COR-L47 (cell line): ENCODE results near the gene LNPEP.

Experiments used
- DNase-seq: peaks from one replicate; lab custom pipeline; 2025; lab: John Stamatoyannopoulos, UW

LNPEP gene

GRCh38 chr5:96935559-96936430, at the start of gene LNPEP:
Gene LNPEP, plus strand, starts transcription at chr5:96936080. Its CDS starts 76 bp downstream, at chr5:96936156.
- DNase-seq: peak; percentile 98

GRCh38 chr5:96893342-96893741, 42.5 kb upstream of the LNPEP start:
- no peak for DNase-seq

GRCh38 chr5:96896276-96896675, 39.6 kb upstream of the LNPEP start:
- no peak for DNase-seq

DNA sequence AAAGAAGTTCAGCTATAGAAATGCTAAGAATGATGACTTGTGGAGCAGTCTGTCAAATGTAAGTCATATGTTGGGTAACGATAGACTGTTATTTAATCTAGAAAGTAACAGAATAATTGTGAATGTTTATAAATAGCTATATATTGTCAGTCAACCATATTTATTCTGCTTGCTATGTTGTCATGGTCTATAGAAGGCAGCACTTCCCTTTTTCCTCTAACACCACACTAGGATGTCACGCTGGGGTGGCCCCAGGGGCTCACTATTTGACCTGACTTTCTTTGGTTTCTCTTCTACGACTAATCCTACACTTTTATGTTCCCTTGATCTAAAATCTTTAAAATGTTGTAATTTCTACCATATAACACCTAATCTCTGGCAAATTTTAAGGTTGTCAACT, 39.1 kb upstream of the LNPEP start:
- DNase-seq: no peak

DNA sequence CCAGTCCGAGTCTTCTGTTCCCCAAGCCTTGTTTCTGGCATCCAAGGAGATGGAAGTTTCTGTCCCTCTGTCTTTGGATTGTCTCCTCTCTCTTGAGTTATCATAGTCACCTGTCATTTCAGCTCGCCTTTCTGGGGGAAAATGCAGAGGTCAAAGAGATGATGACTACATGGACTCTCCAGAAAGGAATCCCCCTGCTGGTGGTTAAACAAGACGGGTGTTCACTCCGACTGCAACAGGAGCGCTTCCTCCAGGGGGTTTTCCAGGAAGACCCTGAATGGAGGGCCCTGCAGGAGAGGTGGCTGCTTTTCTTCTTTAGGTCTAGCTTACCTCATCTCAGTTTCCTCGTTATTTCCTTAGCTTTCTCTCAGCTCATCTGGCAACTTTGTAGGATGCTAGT, 34.5 kb upstream of the LNPEP start:
- DNase-seq: no peak

- DNase-seq: no peak
Observed at GRCh38 chr5:96901841-96902240, 34.0 kb upstream of the LNPEP start.

DNA sequence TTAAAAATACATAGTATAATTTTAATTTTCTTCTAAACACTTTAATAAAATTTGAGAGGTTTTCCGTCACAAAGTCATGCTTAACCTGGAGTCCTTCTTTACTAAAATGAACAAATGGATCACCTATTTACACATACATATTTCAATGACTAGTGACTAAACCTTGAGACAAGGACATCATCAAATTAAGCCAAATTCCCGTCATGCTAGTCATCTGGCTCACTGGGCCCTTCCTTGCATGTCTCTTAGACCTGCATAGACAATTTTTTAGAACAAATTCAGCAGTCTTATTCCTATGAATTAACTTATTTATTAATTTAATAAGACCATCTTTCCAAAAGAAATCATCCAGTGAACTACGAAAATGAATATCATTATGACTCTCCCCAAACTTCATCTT, 33.0 kb upstream of the LNPEP start:
- no peak for DNase-seq

DNA sequence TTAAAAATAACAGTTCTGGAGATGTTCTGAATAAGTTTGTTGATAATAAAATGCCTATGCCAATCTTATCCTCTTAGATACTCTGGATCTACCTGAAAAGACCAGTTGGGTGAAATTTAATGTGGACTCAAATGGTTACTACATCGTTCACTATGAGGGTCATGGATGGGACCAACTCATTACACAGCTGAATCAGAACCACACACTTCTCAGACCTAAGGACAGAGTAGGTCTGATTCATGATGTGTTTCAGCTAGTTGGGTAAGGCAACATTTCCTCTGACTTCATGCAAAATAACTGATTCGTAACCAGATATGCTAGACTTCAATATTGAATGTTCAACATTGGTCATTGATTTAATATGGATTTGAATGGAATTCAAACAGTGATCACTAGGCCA, 32.6 kb upstream of the LNPEP start:
- DNase-seq: no peak

GRCh38 chr5:96904054-96904931, 31.6 kb upstream of the LNPEP start:
- no peak for DNase-seq

GRCh38 chr5:96905864-96906263, 30.0 kb upstream of the LNPEP start:
- DNase-seq: no peak

DNA sequence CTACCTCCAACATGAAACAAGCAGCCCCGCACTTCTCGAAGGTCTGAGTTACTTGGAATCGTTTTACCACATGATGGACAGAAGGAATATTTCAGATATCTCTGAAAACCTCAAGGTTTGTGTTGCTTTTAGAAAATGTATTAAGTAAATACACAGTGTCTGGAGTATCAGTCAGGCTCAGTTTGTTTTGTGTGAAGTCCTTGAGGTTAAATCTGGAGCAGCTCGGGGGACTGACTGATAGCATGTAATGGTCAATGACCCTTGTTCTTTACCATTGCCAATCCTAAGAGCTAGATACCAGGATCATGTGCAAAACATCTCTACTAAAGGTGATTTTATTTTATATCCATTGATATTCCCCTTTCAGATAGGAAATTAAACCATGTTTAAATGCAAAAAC, 26.9 kb upstream of the LNPEP start:
- no peak for DNase-seq

DNA sequence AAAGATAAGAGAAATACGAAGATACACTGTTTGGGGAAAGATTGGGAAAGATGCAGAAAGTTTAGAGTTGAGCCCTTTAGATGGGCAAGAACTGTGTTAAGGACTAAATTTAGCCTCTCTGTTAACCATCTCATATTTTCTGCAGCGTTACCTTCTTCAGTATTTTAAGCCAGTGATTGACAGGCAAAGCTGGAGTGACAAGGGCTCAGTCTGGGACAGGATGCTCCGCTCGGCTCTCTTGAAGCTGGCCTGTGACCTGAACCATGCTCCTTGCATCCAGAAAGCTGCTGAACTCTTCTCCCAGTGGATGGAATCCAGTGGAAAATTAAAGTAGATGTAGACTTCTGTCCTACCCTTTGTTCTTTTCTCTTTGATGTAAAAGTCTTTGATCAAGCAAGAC, 26.4 kb upstream of the LNPEP start:
- DNase-seq: no peak

GRCh38 chr5:96911139-96911538, 24.7 kb upstream of the LNPEP start:
- DNase-seq: no peak

DNA sequence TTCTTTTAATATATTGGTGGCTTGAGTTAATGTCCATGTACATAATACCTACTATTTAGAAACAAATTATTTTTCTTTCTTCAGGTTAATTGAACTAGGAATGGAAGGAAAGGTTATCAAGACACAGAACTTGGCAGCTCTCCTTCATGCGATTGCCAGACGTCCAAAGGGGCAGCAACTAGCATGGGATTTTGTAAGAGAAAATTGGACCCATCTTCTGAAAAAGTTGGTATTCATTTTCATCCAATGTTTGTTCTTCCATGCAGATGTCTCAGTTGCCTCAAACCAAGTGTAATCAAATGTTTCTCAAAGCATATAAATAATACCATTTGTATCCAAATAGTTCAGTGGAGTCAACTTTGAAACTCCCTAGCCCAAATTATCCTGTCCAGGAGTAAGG, 22.6 kb upstream of the LNPEP start:
- DNase-seq: no peak

DNA sequence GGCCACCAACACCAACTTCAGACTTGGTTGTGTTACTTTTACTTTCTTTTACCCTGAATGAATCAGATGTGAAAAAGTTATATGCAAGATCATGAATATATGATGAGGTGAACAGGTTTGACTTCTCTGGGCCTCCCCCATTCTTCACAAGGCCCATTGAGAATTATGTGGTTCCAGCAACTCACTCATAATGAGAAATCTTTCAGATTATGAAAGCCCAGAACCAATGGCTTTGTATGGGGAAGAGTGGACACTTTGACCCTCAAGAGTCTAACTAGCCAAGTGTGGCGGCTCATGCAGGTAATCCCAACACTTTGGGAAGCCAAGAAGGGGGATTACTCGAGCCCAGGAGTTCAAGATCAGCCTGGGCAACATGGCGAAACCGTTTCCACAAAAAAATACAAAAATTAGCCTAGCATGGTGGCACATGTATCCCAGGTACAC, 16.1 kb upstream of the LNPEP start:
- no peak for DNase-seq

DNA sequence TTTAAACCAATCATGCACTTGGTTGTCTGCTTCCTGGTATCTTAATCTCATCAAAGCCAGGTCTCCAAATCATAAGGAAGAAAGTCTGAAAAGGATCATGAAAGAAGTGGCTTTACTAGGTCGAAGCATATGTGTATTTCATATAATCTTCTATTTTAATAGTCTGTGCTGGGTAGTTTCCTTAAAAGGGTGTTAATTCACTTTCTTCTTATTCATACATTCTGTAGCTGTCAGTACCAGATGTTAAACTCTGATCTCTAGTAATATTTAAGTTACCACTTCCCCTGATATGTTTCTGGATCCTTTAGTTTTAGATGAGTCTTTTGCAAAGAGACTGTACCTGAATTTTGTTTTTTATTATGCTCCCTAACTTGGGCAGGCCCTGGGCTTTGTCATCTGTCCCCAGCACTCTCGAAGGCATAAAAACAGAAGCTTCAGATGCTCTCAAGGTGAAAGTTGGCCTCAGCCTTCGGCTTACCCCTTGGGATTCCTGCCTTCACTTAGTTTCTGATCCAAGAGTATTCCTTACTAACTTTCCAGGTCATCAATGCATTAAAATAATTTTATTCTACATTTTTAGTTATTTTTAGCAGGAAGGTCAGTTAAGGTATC, 15.0 kb upstream of the LNPEP start:
- DNase-seq: no peak

DNA sequence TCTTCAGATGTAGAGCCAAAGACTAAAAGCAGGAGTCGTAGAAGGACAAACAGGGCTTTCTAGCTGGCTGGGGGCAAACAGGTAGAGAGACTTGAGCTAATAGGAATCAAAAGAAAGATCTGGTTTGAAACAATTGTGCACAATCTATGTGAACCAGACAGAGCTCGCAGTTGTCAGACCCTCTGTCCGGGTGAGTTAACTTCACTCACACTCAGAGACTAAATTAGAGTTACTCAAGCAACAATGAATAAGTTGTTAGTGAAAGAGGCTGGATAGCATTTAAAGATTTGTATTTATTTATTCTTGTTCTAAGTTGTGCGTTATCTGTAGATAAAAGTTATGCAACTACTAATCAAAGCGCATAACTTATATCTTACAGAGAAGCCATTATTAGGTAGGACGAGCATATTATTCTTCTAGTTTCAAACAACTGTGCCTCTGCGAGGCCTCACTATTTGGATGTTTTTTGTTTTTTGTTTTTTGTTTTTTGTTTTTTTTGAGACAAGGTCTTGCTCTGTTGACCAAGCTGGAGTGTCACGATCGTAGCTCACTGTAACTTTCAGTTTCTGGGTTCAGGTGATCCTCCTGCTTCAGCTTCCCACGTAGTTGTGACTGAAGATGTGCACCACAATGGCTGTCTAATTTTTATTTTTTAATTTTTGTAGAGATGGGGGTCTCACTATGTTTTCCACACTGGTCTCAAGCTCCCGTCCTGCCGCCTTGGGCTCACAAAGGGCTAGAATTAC, 13.2 kb upstream of the LNPEP start:
- DNase-seq: no peak

DNA sequence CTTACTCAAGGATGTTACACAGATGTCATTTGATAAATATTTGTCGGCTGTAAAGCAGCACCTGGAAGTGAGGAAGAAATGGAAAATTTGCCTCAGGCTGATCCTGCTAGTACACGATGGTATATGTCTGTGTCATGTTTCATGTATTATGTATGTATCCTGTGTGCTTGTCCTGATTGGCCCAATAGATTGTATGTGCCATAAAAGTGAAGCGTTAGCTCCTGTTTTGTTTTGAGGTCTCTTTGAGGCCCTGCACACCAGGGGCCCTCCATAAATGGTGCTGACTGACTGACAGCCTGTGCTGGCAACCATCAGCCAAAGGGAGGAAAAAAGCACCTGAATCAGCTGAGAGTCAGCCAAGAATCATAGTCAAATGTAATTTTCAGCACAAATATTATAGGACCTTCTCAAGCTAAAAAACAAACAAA, 11.8 kb upstream of the LNPEP start:
- DNase-seq: peak; percentile 37

DNA sequence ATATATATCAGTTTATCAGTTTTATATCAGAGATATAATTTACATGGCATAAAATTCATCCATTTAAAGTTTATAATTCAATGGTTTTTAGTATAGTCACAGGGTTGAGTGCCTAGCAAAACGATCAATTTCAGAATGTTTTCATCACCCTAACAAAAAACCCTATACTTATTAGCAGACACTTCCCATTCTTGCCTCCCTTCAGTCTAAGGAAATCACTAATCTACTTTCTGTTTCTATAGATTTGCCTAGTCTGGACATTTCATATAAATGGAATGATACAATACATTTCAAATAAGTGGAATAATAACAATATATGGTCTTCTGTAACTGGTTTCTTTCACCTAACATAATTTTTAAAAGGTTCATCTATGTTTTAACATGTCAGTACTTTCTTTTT, 9.6 kb upstream of the LNPEP start:
- no peak for DNase-seq

DNA sequence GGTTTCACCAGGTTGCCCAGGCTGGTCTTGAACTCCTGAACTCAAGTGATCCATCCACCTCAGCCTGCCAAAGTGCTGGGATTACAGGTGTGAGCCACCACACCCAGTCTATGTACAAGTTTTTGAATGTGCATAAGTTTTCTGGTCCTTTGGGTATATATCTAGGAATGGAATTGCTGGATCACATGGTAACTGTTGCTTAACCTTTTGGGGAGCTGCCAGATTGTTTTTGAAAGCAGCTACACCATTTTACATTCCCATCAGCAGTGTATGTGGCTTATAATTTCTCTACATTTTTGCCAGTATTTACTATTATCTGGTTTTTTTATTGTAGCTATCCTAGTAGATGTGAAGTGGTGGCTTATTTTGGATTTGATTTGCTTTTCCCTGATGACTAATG, 8.9 kb upstream of the LNPEP start:
- no peak for DNase-seq

GRCh38 chr5:96928931-96929708, 6.8 kb upstream of the LNPEP start:
- no peak for DNase-seq
